Inferior parietal cortex (tissue), 1 donor: Measurements from ENCODE around the gene CSNK1G1.
"Not testable (repeated sequence)": the region's sequence is repeated elsewhere in the genome, so short reads cannot be mapped to it uniquely, and the experiment has no call there.

ENCODE experiments used
- DNase-seq: peaks from one replicate; pipeline ENCODE4 v3.0.0-alpha.2; 2016; ENCODE audit errors: extremely low spot score

CSNK1G1 gene

GRCh38 chr15:64133623-64134344, 222.2 kb downstream of the CSNK1G1 start:
- DNase-seq, result no peak

DNA sequence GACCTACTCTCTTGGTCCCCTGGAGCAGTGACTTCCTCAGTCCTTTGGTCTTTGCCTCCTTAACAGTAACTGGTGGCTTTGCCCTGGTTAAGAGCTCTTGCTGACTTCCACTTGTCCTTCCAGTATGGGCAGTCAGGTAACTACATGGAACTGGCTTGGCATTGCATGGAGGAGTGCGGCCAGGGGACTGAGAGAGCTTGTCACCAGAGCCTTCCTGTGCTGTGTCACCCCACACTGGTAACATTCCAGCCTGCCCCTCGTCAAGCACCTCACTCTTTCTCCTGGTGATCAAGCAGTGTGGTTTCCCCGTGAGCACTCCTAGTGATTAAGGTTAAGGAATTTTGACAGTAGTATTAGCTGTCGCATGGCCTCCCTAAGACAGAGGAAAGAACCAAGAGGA, 223.8 kb downstream of the CSNK1G1 start:
- no peak for DNase-seq

- DNase-seq, result no peak
Observed at GRCh38 chr15:64131547-64131946, 224.4 kb downstream of the CSNK1G1 start.

GRCh38 chr15:64130159-64130558, 225.8 kb downstream of the CSNK1G1 start:
- DNase-seq, result no peak

DNA sequence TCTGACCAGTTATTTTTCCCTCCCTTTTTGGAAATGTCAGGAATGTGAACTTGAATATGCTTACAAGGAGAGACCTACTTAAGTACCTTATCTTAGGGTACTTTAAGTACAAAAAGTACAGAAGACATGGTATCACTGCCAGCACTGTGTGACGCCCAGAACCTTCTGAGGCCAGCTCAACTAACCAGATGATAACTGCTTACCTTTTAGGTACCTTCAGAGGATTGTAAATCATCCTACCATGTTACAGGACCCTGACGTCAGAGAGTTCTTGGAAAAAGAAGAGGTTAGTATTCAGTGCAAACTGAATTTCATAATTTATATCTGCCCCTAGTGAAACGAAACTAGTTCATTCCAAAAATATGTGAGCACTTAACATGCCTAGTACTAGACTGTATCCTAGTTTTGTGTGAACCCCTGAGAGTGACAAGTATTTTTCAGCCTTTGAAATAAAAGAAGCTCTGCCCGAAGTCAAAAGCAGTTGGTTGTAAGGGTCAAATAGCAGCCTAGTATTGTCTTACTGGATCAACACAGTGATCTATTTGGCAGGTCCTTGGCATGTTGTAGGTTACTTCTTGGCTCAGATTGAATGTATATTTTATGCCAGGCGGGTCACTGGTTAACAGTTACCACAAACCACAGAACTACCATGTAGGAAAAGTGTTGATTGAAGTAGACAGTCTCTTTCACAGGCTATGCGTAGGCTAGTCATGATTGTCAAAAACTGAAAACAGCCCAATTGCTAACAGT, 228.3 kb downstream of the CSNK1G1 start:
- no peak for DNase-seq

- no peak for DNase-seq
Observed at GRCh38 chr15:64125978-64126377, 230.0 kb downstream of the CSNK1G1 start.

DNA sequence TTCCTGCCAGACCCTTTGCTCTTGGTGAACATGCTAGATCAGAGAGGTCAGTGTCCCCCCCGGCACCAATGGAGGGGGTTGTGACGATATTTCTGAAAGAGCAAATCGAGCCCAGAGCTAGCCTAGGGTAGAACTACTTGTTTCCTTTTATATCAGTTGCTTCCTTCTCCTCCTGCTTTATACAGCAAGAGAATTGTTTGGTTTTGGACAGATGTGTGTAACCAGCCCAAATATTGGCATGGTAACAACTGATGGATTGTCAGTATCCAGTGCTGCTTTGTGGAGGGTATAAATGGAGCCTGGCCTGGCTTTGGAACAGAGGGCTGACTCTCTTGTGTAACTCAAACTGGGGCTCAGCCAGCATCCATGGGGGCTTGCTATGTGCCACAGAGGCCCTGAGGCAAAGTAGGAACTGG, 233.0 kb downstream of the CSNK1G1 start:
- DNase-seq, result peak; percentile 86

DNA sequence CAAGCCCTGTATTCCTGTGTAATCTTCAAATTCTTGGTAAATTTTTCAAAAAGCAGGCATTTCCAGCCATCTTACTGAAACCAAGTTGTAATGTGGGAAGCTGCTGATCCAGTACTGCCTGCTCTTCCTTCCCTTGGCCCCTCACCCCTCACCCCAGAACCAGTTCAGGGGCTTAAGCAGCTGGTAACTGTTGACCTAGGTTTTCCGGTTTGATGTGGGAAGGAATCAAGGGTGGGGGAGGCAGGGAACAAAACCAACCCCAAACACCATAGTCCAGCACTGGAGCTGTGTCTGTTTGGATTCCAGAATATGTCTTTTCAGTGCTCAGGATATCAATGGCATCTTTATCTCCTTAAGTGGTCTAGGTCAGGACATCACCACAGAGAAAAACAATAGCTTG, 233.5 kb downstream of the CSNK1G1 start:
- no peak for DNase-seq

- DNase-seq, result no peak
Observed at GRCh38 chr15:64121614-64122013, 234.4 kb downstream of the CSNK1G1 start.

DNA sequence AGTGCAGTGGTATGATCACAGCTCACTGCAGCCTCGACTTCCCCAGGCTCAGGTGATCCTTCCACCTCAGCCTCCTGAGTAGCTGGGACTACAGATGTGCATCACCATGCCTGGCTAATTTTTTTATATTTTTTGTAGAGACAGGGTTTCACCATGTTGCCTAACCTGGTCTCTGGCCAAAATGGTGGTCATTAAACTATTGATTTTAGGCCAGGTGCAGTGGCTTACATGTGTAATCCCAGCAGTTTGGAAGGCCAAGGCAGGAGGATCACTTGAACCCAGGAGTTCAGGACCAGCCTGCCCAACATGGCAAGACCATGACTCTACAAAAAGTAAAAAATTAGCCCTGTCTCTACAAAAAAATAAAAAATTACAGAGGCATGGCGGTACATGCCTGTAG, 235.7 kb downstream of the CSNK1G1 start:
- DNase-seq, result not testable (repeated sequence)

DNA sequence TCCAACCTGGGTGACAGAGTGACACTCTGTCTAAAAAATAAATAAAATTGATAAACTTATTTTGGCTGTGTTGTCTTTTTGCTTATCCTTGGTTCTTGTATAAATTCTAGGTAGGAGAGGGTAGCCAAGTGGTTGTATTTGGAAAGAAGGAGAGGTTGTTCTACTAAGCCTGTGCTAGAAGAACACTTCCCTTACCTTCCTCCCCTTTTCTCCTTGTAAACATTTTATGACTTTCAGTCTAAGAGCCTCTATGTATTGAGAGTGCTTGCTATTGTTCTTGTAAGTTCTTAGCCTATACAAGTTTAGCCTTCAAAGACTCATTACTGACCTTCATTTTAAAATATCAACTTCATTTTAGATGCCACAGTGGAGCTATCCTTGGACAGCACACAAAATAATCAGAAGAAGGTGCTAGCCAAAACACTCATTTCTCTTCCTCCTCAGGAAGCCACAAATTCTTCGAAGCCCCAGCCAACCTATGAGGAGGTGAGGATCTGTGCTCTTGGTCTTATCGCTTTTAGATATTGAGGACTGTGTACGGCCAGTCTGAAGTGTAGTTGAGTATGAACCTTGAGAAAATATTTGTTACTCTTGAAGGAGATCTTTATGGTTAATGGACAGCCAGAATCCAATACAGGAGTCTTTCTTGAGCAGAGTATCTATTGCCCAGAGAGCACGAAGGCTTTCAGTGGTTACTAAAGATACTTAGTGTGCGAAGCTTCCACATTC, 238.1 kb downstream of the CSNK1G1 start:
- DNase-seq, result no peak
